ACC112 (cell line): ENCODE data around the gene EXOC2.

ENCODE experiments used
- H2AFZ ChIP-seq: fragments of 200-600 bp; sonication (generic); one replicate; pipeline ENCODE4 v1.6.0; 2017; ENCODE audit warnings: antibody characterized with exemption, low read length; ENCODE audit not compliant: unreplicated experiment
- H3K27ac ChIP-seq: fragments of 200-600 bp; sonication (generic); 2 replicates; pipeline ENCODE4 v1.5.1; 2014; ENCODE audit warnings: low read depth, mild to moderate bottlenecking, antibody characterized with exemption, low read length, moderate library complexity
- H3K27me3 ChIP-seq: fragments of 200-600 bp; sonication (generic); 2 replicates; pipeline ENCODE4 v1.6.1; 2014; ENCODE audit warnings: mild to moderate bottlenecking, antibody characterized with exemption, low read length, moderate library complexity, mixed read lengths; ENCODE audit not compliant: insufficient read depth
- H3K36me3 ChIP-seq: fragments of 200-600 bp; sonication (generic); 2 replicates; pipeline ENCODE4 v1.6.1; 2016; ENCODE audit warnings: mild to moderate bottlenecking, antibody characterized with exemption, low read length, moderate library complexity, mixed read lengths; ENCODE audit not compliant: insufficient read depth
- H3K4me1 ChIP-seq: fragments of 200-600 bp; sonication (generic); one replicate; pipeline ENCODE4 v1.6.1; 2016; ENCODE audit warnings: low read length, mixed read lengths; ENCODE audit not compliant: insufficient read depth, unreplicated experiment, control insufficient read depth
- H3K4me3 ChIP-seq: fragments of 200-600 bp; sonication (generic); 2 replicates; pipeline ENCODE4 v1.5.1; 2014; ENCODE audit warnings: mild to moderate bottlenecking, low read depth, low read length
- H3K79me2 ChIP-seq: fragments of 200-600 bp; sonication (generic); one replicate; pipeline ENCODE4 v1.6.0; 2016; ENCODE audit warnings: low read length; ENCODE audit not compliant: control insufficient read depth, unreplicated experiment, insufficient read depth

The EXOC2 gene

GRCh38 chr6:658244-658643 lies 34.7 kb downstream of the EXOC2 start:
- peaks cover 4% of the 10 kb centered on the region for H3K4me1 ChIP-seq
- H3K27ac ChIP-seq = no peak overlapping the region
- H3K27me3 ChIP-seq = no peaks in the 10 kb centered on the region
- H3K4me3 ChIP-seq = no peak overlapping the region
- H3K36me3 ChIP-seq = no peaks in the 10 kb centered on the region
- H2AFZ ChIP-seq = no peak overlapping the region
- H3K79me2 ChIP-seq = peaks cover 26% of the 10 kb centered on the region

DNA sequence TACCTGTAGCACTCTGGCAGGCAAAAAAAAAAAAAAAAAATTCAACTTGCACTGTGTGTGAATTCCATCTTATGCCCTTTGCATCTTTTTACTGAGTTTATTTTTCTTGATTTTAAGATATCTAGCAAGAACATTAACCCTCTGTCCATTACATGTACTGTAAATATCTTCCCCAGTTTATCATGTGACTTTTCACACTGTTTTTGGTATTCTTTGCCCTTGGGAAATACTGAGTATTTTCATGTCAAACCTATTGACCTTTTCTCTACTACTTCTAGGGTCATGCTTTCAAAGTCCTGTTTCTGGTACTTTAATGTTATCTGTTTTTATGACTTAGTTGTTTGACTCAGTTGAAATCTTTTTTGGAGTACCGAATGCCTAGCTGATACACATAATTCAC lies 35.2 kb downstream of the EXOC2 start:
- peaks cover 4% of the 10 kb centered on the region for H3K4me1 ChIP-seq
- no peaks in the 10 kb centered on the region for H3K36me3 ChIP-seq
- H3K4me3 ChIP-seq = no peak overlapping the region
- peaks cover 24% of the 10 kb centered on the region for H3K79me2 ChIP-seq
- no peak overlapping the region for H3K27ac ChIP-seq
- no peaks in the 10 kb centered on the region for H3K27me3 ChIP-seq
- no peak overlapping the region for H2AFZ ChIP-seq

GRCh38 chr6:656460-657252 lies 36.3 kb downstream of the EXOC2 start, which contains the start of gene HUS1B:
HUS1B (minus strand) TSS chr6:657100; CDS start chr6:656944, 156 bp downstream.
- H3K4me1 ChIP-seq = peaks cover 4% of the 10 kb centered on the region
- no peaks in the 10 kb centered on the region for H3K27me3 ChIP-seq
- no peaks in the 10 kb centered on the region for H3K36me3 ChIP-seq
- no peak within 1 kb of the TSS for H3K4me3 ChIP-seq
- no peak within 1 kb of the TSS for H3K27ac ChIP-seq
- H2AFZ ChIP-seq = no peak within 1 kb of the TSS
- H3K79me2 ChIP-seq = peaks cover 24% of the 10 kb centered on the region

GRCh38 chr6:654136-654535 lies 38.8 kb downstream of the EXOC2 start:
- peaks cover 4% of the 10 kb centered on the region for H3K4me1 ChIP-seq
- H3K4me3 ChIP-seq = no peak overlapping the region
- no peak overlapping the region for H3K27ac ChIP-seq
- H2AFZ ChIP-seq = no peak overlapping the region
- H3K36me3 ChIP-seq = no peaks in the 10 kb centered on the region
- peaks cover 9% of the 10 kb centered on the region for H3K79me2 ChIP-seq
- H3K27me3 ChIP-seq = no peaks in the 10 kb centered on the region

GRCh38 chr6:652865-653264 lies 40.1 kb downstream of the EXOC2 start:
- Histone ChIP-seq H3K36me3 (no peaks in the 10 kb centered on the region), H3K4me1 (peaks cover under 1% of the 10 kb centered on the region), H3K27ac (no peak overlapping the region), H3K79me2 (peaks cover 4% of the 10 kb centered on the region), H3K4me3 (no peak overlapping the region), H3K27me3 (no peaks in the 10 kb centered on the region), H2AFZ (no peak overlapping the region)

GRCh38 chr6:650098-650497 lies 42.8 kb downstream of the EXOC2 start:
- Histone ChIP-seq H3K4me3 (no peak overlapping the region), H3K36me3 (no peaks in the 10 kb centered on the region), H2AFZ (no peak overlapping the region), H3K27me3 (no peaks in the 10 kb centered on the region), H3K79me2 (peaks cover 3% of the 10 kb centered on the region), H3K4me1 (no peaks in the 10 kb centered on the region), H3K27ac (no peak overlapping the region)

GRCh38 chr6:642805-643204 lies 50.1 kb downstream of the EXOC2 start:
- Histone ChIP-seq H3K4me3 (no peak overlapping the region), H3K27me3 (no peaks in the 10 kb centered on the region), H3K27ac (no peak overlapping the region), H3K36me3 (no peaks in the 10 kb centered on the region), H3K4me1 (no peaks in the 10 kb centered on the region), H3K79me2 (peaks cover 7% of the 10 kb centered on the region), H2AFZ (no peak overlapping the region)

GRCh38 chr6:641225-641985 lies 51.5 kb downstream of the EXOC2 start:
- Histone ChIP-seq H3K36me3 (no peaks in the 10 kb centered on the region), H3K79me2 (peaks cover 7% of the 10 kb centered on the region), H3K27ac (no peak overlapping the region), H3K4me3 (no peak overlapping the region), H2AFZ (no peak overlapping the region), H3K4me1 (no peaks in the 10 kb centered on the region), H3K27me3 (no peaks in the 10 kb centered on the region)

- no peak overlapping the region for H2AFZ ChIP-seq
- H3K4me3 ChIP-seq = no peak overlapping the region
- no peaks in the 10 kb centered on the region for H3K27me3 ChIP-seq
- H3K27ac ChIP-seq = no peak overlapping the region
- no peaks in the 10 kb centered on the region for H3K4me1 ChIP-seq
- H3K36me3 ChIP-seq = peaks cover 6% of the 10 kb centered on the region; the same call in 1 of the 2 replicates
- peaks cover 5% of the 10 kb centered on the region for H3K79me2 ChIP-seq
Observed at GRCh38 chr6:636488-636887, 56.5 kb downstream of the EXOC2 start.

GRCh38 chr6:635233-635632 lies 57.7 kb downstream of the EXOC2 start:
- Histone ChIP-seq H3K36me3 (peaks cover 6% of the 10 kb centered on the region; the same call in 1 of the 2 replicates), H3K27ac (no peak overlapping the region), H2AFZ (no peak overlapping the region), H3K4me1 (no peaks in the 10 kb centered on the region), H3K4me3 (no peak overlapping the region), H3K27me3 (no peaks in the 10 kb centered on the region), H3K79me2 (no peaks in the 10 kb centered on the region)

DNA sequence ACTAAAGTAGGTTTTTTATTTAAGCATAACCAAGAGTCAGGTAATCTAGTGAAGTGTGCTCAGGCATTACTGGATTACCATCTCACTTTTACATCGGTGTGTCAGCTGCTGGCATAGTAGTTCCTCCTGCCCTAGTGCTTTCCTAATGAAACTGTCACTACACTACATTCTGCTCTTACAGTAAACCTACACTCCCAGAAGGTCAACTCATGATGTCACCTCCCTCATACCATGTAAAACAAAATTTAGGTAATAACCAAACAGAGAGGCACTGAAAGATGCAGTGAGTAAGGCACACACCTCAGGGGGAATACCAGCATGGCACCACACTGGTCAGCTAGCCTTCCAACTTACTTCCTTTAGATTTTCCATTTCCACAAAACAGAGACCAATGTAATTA lies 59.3 kb downstream of the EXOC2 start:
- H2AFZ ChIP-seq = no peak overlapping the region
- no peaks in the 10 kb centered on the region for H3K27me3 ChIP-seq
- H3K27ac ChIP-seq = no peak overlapping the region
- H3K4me1 ChIP-seq = no peaks in the 10 kb centered on the region
- no peaks in the 10 kb centered on the region for H3K79me2 ChIP-seq
- peaks cover 6% of the 10 kb centered on the region; the same call in 1 of the 2 replicates for H3K36me3 ChIP-seq
- H3K4me3 ChIP-seq = no peak overlapping the region
